ENCODE measurements around the gene IMP4. TPM values are rescaled to one million over a fixed set of nuclear protein-coding genes. Genes with fewer than 3 reads are reported as not detected.

IMP4 gene
- total and polyA plus RNA-seq, 4 donors, result 31.7 to 95.5 (median 61.2) TPM

DNA sequence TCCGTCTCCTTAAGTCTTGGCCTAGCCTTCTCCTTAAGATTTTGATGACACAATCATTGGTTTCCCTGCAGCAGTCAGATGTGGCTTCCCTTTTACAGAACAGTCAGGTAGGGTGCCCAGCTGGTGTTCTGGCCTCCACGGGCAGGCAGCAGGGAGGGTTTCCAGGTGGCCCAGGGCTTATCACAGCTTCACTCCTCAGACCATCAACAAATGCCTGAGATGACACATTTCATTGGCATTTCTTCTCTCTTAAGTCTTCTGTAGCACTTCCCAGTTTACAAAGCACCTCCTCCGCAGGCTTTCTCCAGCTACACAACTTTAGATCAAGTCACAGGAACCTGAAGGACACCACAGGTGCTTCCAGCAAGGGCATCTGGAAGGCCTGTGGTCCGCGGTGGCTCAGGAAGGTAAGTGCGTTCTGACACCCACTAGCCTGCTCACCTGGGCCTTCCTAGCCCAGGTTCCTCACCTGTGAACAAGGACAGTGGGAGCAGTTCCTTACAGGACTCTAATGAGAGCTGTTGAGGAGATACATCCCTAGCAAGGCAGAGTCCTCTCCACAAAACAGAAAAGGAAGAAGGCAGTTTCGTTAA lies 50.7 kb downstream of the IMP4 start:
- H3K9me3 ChIP-seq (ENCODE audit: control insufficient read depth in 4 of 4, low read length in 3 of 4), result no peaks in the 10 kb centered on the region
- 94% methylated on average over 7 of the region's 7 CpGs for WGBS
- TF ChIP-seq TAF1 (conservative IDR thresholded peaks at IDR 0.05) (no peak), HNF4G (IDR thresholded peaks at IDR 0.05) (no peak), FOXA1 (IDR thresholded peaks at IDR 0.05) (no peak), RXRA (IDR thresholded peaks at IDR 0.05) (no peak), EGR1 (IDR thresholded peaks at IDR 0.05; ENCODE audit: low read depth in 2 of 2) (no peak), RAD21 (IDR thresholded peaks at IDR 0.05) (no peak), YY1 (IDR thresholded peaks at IDR 0.05) (no peak), GABPA (IDR thresholded peaks at IDR 0.05 in 1 of 2, conservative IDR thresholded peaks at IDR 0.05 in 1 of 2) (no peak), FOXA2 (IDR thresholded peaks at IDR 0.05) (no peak), NR2F2 (IDR thresholded peaks at IDR 0.05) (no peak), SP1 (IDR thresholded peaks at IDR 0.05) (no peak)
- TF ChIP-seq, protein P1, sequence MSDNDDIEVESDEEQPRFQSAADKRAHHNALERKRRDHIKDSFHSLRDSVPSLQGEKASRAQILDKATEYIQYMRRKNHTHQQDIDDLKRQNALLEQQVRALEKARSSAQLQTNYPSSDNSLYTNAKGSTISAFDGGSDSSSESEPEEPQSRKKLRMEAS (IDR thresholded peaks at IDR 0.05), result no peak
- TF ChIP-seq, protein P2, sequence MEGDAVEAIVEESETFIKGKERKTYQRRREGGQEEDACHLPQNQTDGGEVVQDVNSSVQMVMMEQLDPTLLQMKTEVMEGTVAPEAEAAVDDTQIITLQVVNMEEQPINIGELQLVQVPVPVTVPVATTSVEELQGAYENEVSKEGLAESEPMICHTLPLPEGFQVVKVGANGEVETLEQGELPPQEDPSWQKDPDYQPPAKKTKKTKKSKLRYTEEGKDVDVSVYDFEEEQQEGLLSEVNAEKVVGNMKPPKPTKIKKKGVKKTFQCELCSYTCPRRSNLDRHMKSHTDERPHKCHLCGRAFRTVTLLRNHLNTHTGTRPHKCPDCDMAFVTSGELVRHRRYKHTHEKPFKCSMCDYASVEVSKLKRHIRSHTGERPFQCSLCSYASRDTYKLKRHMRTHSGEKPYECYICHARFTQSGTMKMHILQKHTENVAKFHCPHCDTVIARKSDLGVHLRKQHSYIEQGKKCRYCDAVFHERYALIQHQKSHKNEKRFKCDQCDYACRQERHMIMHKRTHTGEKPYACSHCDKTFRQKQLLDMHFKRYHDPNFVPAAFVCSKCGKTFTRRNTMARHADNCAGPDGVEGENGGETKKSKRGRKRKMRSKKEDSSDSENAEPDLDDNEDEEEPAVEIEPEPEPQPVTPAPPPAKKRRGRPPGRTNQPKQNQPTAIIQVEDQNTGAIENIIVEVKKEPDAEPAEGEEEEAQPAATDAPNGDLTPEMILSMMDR (IDR thresholded peaks at IDR 0.05; ENCODE audit: low read depth, low read length, missing input control), result no peak
- TF ChIP-seq, protein P3, sequence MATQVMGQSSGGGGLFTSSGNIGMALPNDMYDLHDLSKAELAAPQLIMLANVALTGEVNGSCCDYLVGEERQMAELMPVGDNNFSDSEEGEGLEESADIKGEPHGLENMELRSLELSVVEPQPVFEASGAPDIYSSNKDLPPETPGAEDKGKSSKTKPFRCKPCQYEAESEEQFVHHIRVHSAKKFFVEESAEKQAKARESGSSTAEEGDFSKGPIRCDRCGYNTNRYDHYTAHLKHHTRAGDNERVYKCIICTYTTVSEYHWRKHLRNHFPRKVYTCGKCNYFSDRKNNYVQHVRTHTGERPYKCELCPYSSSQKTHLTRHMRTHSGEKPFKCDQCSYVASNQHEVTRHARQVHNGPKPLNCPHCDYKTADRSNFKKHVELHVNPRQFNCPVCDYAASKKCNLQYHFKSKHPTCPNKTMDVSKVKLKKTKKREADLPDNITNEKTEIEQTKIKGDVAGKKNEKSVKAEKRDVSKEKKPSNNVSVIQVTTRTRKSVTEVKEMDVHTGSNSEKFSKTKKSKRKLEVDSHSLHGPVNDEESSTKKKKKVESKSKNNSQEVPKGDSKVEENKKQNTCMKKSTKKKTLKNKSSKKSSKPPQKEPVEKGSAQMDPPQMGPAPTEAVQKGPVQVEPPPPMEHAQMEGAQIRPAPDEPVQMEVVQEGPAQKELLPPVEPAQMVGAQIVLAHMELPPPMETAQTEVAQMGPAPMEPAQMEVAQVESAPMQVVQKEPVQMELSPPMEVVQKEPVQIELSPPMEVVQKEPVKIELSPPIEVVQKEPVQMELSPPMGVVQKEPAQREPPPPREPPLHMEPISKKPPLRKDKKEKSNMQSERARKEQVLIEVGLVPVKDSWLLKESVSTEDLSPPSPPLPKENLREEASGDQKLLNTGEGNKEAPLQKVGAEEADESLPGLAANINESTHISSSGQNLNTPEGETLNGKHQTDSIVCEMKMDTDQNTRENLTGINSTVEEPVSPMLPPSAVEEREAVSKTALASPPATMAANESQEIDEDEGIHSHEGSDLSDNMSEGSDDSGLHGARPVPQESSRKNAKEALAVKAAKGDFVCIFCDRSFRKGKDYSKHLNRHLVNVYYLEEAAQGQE (IDR thresholded peaks at IDR 0.05), result no peak
- H3K4me3 ChIP-seq (ENCODE audit: low read depth in 1 of 3, low read length in 3 of 3), result no peak overlapping the region
- no peak overlapping the region for H3K9ac ChIP-seq (ENCODE audit: low read depth in 1 of 2, low read length in 2 of 2)
- H3K27ac ChIP-seq (ENCODE audit: low read depth in 1 of 2, low read length in 2 of 2), result no peak overlapping the region
- DNase-seq (ENCODE audit: low spot score), result no peak
- no peaks in the 10 kb centered on the region for H3K27me3 ChIP-seq (ENCODE audit: control insufficient read depth in 4 of 4, insufficient read depth in 4 of 4, low read length in 3 of 4)
- H3K36me3 ChIP-seq (ENCODE audit: control insufficient read depth in 4 of 4, insufficient read depth in 3 of 4, low read depth in 1 of 4, low read length in 3 of 4), result no peaks in the 10 kb centered on the region
- peaks cover 3 to 15% (median 9%) of the 10 kb centered on the region in 4 donors for H3K4me1 ChIP-seq (ENCODE audit: control insufficient read depth in 4 of 4, insufficient read depth in 4 of 4, low read length in 3 of 4)

Small RNA genes lying within 50 kb of the gene (small RNA-seq; reads per million reads assigned to genes)
- not detected for gene AC132479.1

Other genes starting within 250 kb of the IMP4 start
- not detected for gene POTEF, start 213.7 kb upstream of the IMP4 start, total RNA-seq
- not detected for gene POTEF, start 213.7 kb upstream of the IMP4 start, polyA plus RNA-seq
- under 1 TPM; 0.09 to 0.17 TPM for gene CCDC74B, start 197.8 kb upstream of the IMP4 start, total RNA-seq
- gene CCDC74B, start 197.8 kb upstream of the IMP4 start, polyA plus RNA-seq, result under 1 TPM in 1 of 2 donors, not detected in 1; 0.09 TPM
- gene SMPD4, start 161.3 kb upstream of the IMP4 start, total RNA-seq, result 10 to 100 TPM; 17.2 to 22.3 TPM
- gene SMPD4, start 161.3 kb upstream of the IMP4 start, polyA plus RNA-seq, result 10 to 100 TPM in 1 of 2 donors, 1 to 10 TPM in 1; 9.9 to 18.2 TPM
- 10 to 100 TPM; 32.0 to 98.2 TPM for gene MZT2B, start 160.6 kb upstream of the IMP4 start, total RNA-seq
- 100 to 1,000 TPM; 142 to 143 TPM for gene MZT2B, start 160.6 kb upstream of the IMP4 start, polyA plus RNA-seq
- gene TUBA3E, start 144.5 kb upstream of the IMP4 start, total RNA-seq, result not detected
- under 1 TPM; 0.05 to 0.31 TPM for gene TUBA3E, start 144.5 kb upstream of the IMP4 start, polyA plus RNA-seq
- gene PTPN18, start 13.2 kb downstream of the IMP4 start, total RNA-seq, result 10 to 100 TPM; 14.0 to 28.6 TPM
- gene PTPN18, start 13.2 kb downstream of the IMP4 start, polyA plus RNA-seq, result 10 to 100 TPM; 16.1 to 17.2 TPM
- not detected for gene POTEI, start 166.4 kb downstream of the IMP4 start, total RNA-seq
- not detected for gene POTEI, start 166.4 kb downstream of the IMP4 start, polyA plus RNA-seq
- not detected for gene CFC1B, start 178.3 kb downstream of the IMP4 start, total RNA-seq
- not detected for gene CFC1B, start 178.3 kb downstream of the IMP4 start, polyA plus RNA-seq